ENCODE data around the gene RAPGEF3. TPM values are rescaled to one million over a fixed set of nuclear protein-coding genes. Genes with fewer than 3 reads are reported as not detected.

The RAPGEF3 gene
- total RNA-seq, 1 experiment from 2014 or later, result 2.6 TPM

- no peak for DNase-seq (ENCODE audit: low read depth)
Measured at GRCh38 chr12:47789712-47790489, 31.2 kb upstream of the RAPGEF3 start.

DNA sequence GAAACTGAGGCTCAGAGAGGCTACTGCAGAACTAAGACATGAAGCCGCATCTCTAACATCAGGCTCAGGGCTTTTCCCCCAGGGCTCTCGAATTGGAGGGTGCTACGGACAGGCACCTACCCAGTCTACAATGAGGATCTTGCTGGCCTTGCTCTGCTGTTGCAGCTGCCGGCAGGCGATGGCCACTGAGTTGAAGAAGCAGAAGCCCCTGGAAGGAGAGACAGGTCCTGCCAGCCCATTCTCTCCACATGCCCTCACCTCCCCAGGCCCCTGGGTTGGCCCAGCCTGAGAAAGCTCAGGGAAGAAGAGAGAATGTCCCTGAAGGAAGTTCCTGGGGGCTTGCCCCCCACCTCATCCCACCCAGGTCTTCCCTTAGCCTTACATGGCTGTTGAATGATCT is 30.5 kb upstream of the RAPGEF3 start:
- DNase-seq (ENCODE audit: low read depth), result no peak

DNA sequence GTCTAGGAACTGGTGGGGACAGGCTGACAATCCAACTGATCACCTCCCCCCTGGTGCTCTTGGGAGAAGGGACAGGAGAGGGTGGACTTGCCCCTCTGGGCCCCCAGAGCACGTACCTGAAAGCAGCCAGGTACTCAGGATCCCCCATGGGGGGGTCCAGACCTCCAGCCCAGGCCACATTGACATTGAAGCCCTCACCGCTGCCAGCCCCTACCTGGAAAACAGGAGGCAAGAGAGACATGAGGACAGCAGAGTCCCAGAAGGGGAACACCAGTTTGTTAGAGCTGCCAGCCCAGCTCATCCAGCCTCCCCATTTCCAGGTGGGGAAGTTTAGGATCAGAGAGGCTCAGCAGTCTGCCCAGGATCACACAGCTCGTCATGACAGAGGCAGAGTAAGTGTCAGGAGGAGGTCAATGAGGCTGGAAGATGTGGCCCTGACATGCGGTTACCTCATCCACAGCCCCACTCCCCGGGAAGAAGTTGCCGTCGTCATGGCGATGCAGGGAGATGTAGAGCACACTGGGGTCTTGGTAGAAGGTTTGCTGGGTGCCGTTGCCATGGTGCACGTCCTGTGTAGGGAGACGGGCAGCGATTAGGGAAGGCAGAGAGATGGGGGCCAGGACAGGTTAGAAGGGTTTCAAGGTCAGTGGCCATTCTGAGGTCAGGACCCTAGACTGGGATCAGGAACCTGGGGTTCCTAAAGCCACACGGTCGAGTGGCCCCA is 29.1 kb upstream of the RAPGEF3 start:
- DNase-seq (ENCODE audit: low read depth), result no peak

- no peak for DNase-seq (ENCODE audit: low read depth)
Measured at GRCh38 chr12:47786662-47787280, 28.1 kb upstream of the RAPGEF3 start.

DNA sequence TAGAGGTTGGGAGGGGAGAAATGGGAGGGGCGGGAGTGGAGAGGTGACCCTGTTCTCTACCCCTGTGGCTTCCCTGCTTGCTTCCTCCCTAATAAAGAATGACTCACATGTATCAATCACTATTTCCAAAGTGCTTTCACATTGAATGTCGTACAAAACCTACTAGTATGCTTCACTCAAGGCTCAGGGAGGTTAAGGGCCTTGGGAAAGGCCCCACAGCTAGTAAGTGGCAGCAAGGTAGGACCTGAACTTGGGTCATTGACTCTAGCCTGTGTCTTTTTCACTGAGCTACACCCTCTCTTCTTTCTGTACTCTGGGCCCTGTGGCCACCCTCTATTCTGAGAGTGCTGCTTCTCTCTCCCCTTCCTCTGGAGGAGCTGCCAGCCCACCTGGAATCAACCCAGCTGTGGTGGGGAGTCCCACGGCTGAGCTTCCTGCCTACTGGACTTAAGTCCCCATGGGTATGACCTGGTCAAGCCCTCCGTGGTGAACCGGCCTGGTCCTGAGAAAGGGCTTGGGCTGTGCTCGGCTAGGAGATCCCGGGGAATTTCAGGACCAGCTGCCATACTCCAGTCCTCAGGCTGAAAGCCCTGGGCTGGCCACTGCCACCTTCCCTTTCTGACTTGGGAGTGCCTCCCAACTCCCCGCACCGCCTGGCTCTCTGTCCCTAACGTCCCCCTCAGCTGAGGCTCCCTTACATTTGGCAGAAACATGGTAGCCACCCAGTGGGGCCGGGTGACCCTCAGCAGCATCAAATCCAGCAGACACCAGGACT is 27.4 kb upstream of the RAPGEF3 start:
- no peak for DNase-seq (ENCODE audit: low read depth)

DNA sequence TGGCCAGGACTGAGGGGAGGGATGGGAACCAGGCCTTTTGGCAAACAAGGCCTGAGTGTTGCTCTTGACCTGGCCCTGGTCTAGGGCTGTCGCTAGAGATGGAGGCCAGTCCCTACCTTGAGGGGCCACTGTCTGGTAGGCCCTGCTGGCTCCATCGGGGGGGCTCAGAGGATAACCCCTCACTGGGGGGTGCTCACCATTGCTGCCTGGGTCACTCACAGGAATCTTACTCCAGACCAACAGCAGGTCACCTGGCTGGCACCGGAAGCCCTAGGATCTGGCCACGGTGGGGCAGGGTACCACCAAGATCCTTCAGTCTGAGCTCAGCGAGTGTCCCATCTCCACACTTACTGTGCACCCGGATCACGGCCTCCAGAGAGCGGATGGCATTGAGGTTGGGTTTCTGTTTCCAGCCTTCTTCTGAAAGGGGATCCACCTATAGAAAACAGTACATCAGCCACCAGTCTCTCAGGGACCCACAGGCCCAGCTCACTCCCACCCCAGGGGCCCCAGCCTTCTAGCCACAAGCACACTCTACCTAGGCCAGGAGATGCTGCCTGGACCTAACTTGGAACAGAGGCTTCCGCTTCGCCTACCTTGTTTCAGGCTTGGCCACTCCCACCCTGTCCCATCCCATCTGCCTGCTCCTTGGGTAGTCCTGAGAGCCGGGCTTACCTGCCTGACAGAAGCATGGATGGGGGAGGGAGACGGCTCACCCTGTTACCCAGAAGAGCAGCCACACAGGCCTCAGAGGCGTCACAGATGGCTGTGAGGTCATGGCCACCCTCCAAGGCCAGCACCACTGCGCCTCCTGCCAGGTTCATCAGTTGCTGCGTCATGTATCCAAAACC is 26.6 kb upstream of the RAPGEF3 start:
- no peak for DNase-seq (ENCODE audit: low read depth)

DNA sequence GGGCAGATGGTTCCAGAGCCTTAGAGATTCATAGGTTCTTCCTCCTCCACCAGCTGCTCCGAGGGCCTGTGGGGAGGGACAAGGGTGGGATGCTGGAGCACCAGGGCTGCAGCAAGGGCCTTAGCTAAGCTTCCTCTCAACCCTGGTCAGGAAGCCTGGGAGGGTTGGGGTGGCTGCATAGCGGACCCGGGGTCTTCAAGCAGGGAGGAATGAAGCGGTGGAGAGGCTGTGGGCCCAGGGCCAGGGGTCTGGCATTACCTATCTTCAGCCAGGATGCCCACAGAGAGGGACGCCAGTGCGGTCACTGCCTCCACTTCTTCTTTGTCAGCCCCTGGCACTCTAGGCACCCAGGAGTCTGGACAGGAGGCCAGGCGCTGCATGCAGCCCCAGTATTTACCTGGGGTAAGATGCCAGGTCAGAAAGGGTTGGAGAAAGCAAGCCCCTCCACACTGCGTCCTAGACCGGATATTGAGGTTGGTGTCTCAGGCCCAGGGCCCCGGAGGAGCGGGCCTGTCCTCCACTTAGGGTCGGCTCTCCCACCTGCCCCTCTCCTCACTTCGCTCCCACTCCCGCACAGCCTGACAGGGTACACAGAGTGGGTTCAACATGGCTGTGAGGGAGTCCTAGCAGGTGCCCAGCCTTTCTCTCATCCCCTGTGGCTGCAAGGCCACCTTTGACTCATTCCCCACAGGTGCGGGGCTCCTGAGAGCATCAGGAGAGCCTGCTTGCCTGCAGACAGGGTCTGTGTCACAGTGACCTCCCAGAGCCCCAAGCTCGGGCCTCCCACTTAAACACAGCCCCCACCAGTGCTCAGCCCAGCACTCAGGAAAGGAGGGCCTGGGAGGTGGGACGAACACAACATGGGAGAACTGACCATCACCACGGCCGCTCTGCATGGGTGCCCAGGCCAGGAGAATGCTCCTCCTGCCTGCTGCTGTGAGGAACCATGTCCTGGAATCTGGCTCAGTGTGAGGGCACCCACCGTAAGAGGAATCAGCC is 25.4 kb upstream of the RAPGEF3 start:
- no peak for DNase-seq (ENCODE audit: low read depth)

DNA sequence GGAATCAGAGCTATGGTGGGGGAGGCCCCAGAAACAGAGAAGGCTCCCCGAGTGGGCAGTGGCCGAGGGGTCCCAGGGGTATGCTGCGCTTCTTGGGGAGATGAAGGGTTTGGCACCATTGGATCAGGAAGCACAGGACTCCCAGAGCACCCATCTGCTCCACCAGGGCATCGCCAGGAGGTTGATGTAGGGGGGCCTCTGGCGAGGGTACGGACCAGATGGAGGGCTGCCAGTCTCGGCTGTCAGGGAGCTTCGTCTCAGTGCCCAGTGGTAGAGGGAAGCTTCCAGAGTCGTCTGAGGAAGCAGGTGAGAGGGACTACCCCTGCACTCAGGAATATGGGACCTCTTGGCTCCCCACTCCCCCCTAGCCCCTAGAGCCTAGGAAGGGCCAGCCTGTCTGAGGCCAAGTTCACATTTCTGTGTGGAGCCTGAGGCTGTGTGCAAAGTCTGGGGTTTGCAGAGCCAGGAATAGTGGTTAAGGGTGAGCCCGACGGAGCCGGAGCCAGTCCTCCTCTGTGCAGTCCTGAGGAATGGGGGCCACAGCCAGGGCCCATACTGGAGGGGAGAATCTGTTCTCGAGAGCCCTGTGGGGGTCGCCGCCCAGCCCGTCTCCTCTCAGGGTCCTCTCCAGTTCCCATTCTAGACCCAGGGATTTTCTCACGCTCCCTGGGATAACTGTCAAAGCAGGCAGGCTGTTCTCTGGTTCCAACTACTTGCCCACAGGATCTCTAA is 24.5 kb upstream of the RAPGEF3 start:
- DNase-seq (ENCODE audit: low read depth), result no peak

- no peak for DNase-seq (ENCODE audit: low read depth)
Measured at GRCh38 chr12:47782372-47782770, 23.7 kb upstream of the RAPGEF3 start.

GRCh38 chr12:47781479-47782371 is 23.0 kb upstream of the RAPGEF3 start:
- DNase-seq (ENCODE audit: low read depth), result no peak

DNA sequence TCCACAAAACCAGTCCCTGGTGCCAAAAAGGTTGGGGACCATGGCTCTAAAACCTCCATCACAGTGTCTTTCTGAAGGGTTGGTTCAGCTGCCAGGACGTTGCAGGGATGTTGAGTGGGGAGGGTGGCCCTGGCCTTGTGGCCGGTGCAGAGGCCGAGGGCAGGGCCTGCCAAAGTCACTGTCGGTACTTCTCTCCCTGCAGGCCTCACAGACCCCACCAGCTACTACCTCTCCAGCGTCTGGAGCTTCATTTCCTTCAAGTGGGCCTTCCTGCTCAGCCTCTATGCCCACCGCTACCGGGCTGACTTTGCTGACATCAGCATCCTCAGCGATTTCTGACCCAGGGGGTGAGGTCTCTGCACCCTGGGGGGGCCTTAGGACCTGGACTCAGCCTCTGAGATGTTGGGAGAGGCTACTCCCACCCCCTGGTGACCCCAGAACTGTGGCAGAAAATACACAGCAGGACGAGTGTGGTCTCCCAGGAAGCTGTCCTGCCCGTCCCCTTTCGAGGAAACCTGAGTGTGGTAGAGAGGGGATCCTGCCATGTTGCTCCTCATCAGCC is 21.3 kb upstream of the RAPGEF3 start:
- no peak for DNase-seq (ENCODE audit: low read depth)

DNA sequence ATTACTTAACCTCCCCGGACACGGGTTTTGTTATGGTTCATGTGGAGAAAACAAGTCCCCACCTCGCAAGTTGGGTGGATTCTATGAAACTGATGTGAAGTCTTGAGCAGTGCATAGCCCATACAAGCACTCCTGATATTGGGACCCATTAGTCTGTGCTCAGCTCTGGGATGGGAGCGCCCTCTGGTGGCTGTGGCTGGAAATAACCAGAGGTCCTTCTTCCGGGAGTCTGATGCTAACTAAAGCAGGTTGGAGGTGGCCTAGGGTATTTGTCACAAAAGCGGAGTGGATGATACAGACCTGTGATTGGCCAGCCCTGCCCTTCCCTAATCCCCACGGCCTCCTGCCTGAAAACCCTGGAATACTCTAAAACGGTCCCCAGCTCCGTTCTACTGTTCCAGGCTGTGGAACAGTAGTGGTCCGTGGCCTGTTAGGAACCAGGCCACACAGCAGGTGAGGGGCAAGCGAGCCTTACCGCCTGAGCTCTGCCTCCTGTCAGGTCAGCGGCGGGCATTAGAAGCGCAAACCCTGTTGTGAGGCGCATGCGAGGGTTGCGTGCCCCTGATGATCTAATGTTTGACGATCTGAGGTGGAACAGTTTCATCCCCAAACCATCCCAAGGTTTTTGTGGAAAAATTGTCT is 20.7 kb upstream of the RAPGEF3 start:
- peak; percentile 80 for DNase-seq (ENCODE audit: low read depth)

- no peak for DNase-seq (ENCODE audit: low read depth)
Measured at GRCh38 chr12:47778881-47779280, 20.2 kb upstream of the RAPGEF3 start.

GRCh38 chr12:47777741-47778558 is 19.3 kb upstream of the RAPGEF3 start:
- no peak for DNase-seq (ENCODE audit: low read depth)

- DNase-seq (ENCODE audit: low read depth), result no peak
Measured at GRCh38 chr12:47777151-47777550, 18.5 kb upstream of the RAPGEF3 start.

DNA sequence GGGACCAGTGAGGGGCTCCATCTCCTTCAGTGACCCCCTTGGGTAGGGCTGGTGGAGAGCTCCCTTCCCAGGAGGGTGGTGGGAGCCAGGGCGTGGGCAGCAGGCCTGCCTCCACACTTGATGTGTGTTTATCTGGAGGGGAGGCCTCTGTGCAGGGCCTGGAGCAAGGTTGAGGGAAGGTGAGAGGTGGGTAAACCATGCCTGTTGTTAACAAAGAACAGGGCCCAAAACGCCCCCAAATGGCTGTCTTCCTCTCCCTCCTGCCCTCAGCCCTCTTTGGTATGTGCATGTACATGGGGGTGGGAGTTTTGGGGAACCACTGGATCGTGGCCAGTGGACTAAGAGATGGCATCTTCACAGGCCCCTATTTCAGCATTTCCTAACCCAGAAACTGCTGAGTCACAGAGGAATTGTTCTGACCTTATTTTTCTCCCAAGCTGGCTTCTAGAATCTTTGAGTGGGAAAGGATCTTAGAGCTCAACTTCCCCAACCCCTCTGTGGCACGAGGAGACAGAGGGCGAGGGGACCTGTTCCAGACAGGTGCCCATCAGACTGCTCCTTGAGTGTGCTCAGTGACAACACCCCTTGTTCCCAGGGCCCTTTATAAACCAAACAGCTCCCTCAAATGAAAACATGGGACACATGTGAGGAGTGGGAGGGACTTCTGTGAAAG is 17.9 kb upstream of the RAPGEF3 start:
- no peak for DNase-seq (ENCODE audit: low read depth)
